HG03460 (cell line): Measurements from ENCODE around the gene FHL5.
"Not testable (repeated sequence)": the region's sequence is repeated elsewhere in the genome, so short reads cannot be mapped to it uniquely, and the experiment has no call there.

Experiments used
- ATAC-seq: cut with Tn5 transposase; IDR thresholded peaks from one replicate; pipeline ENCODE4 v1.9.1; 2021; ENCODE audit not compliant: unreplicated experiment

The FHL5 gene, protein sequence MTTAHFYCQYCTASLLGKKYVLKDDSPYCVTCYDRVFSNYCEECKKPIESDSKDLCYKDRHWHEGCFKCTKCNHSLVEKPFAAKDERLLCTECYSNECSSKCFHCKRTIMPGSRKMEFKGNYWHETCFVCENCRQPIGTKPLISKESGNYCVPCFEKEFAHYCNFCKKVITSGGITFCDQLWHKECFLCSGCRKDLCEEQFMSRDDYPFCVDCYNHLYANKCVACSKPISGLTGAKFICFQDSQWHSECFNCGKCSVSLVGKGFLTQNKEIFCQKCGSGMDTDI

DNA sequence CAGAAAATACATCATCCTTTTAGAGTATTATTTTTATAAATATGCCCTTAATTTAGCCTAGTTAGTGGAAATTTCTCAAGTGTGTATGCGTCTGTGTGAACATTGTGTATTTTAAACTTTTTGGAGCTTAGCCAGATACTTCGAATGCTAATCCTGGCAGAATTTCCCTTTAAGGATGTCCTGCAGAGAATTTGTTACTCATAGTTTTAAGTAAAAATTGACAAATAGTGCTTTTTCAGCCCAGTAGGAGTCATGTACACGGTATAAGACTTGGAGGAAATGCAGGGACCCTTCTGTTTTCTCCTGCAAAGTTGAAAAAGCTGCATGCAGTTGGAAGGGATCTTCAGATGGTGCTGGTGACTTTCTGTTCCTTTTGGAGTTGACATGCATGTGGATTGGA, at the start of gene FHL5:
Gene FHL5, plus strand, starts transcription at position 243 of the 400 bp plus-strand sequence. CDS start 40,486 bp downstream, outside the sequence.
- no peak for ATAC-seq

DNA sequence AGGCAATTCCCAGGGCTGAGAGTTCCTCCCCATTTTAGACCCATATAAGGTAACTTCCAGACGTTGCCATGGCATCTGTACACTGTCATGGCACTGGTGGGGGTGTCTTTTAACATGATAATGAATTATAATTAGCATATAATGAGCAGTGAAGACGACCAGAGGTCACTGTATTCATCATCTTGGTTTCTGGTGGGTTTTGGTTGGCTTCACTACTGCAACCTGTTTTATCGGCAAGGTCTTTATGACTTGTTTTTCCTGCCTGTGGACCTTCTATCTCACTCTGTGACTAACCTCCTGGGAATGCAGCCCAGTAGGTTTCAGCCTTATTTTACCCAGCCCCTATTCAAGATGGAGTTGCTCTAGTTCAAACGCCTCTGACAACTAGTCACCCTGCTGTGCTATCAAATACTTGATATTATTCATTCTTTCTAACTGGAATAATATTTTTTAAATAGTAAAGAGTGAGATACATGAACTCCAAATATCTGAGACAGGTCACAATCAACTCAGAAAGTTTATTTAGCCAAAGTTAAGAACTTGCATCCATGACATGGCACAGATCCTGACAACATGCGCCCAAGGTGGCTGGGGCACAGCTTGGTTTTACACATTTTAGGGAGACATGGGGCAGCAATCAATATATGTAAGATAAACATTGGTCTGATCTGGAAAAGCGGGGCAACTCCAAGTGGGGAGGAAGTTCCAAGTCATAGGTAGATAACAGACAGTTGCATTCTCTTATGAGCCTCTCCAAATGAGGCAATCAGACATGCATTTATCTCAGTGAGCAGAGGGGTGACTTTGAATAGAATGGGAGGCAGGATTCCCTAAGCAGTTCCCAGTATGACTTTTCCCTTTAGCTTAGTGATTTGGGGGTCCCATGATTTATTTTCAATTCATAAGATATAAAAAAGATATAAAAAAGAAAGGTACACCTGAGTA, 42.5 kb upstream of the FHL5 start:
- ATAC-seq = no peak

DNA sequence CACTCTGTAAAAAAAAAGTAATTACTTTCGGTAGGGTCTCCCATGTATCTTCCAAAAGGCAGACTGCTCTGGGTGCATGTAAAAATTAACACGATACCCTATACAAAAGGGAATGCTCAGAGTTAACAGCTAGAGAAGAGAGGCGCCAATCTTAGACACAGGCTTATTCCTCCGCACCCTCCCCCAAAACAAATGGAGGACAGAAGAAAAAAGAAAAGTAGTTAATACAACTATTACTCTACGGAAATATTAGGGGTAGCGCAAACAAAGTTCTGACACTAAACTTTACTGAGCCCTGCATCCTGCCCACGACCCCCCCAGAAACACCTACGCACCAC, 41.7 kb upstream of the FHL5 start:
- no peak for ATAC-seq

DNA sequence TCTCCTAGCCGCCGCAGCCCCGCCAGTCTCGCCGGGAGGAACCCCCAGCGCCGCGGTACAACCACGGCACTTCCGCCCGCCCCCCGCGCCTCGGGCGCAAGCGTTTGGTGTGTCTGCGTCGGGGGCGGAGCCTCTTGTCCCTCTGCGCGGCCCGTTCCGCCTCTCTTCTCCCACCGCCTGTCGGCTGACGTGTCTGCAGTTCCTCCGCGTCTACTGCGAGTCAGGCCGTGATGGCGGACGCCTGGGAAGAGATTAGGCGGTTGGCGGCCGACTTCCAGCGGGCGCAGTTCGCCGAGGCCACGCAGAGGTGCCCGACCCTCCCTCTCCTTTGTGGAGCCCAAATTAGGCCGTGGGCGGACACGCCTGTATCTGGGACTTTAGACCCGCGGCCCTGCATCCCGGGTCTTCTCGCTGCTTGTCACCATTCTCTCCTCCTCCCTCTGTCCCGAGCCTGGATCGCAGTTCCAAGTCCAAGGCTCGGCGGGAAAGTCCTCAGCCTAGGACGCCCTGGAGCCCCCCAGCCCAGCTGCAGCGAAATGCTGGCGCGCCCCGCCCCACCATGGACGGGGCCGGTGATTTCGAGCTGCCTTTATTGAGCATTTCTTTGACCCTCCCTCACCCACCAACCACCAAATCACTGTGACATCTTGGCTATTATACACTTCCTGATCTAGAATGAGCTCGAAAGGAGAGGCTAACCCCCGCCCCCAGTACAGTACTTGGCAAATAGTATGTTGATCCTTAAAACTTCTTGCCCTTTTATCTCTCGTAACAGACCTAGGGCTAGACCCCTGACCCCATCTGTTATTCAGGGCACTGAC, 41.1 kb upstream of the FHL5 start, which contains the start of gene UFL1:
Gene UFL1, plus strand, starts transcription at position 163 of the 821 bp plus-strand sequence. Its CDS starts 68 bp downstream, at position 231.
- peak; percentile 98 for ATAC-seq

DNA sequence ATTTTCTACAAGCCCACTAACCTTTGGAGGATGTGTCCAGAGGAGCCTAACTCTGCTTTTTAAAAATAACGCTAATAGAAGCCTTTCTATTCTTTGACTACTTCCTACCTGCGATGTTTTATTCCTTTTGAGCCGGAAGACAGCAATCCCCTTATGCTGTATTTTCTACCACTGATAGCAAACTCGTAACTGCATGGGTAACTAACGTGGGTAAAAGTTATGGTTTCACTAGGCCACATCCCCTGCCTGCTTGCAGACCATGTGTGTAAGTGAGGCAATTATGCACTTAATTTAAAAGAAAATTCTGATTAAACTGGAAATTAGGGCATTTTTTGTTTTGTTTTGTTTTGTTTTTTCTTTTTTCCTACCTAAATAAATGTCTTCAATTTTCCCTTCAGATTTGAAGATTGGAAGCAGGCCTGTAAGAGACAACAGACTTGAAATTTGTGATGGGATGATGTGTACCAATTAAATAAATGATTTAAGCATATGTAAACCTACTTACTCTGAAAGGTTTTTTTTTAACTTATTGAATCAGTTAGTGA, 40.4 kb upstream of the FHL5 start:
- ATAC-seq = peak; percentile 31

DNA sequence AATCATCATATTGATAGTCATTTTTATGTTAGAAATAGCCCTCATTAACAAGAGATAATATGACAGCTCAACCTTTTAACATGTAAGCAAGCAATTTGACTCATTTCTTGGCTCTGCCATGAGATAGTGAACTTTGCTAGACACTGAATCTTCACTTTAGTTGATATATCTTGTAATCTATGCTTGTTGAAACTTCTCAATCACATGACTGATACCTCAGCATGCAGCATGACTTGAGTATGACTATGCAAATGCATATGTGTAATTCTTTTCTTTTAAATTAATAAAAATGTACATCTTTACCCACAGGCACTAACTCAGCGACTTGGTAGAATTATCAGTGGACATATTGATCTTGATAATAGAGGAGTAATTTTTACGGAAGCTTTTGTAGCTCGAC, 34.7 kb upstream of the FHL5 start:
- ATAC-seq = no peak

DNA sequence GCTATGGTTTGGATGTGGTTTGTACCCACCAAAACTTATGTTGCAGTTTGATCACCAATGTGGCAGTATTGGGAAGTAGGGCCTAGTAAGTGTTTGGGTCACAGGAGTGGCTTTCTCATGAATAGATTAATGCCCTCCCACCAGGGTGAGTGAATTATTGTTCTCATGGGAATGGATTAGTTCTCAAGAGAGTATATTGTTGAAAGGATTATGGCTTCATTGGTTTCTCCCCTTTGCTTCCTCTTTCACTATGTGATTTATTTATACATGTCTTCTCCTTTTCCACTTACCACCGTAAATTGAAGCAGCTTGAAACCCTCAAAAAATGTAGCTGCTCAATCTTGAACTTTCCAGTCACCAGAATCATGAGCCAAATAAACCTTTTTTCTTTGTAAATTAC, 30.5 kb upstream of the FHL5 start:
- no peak for ATAC-seq

DNA sequence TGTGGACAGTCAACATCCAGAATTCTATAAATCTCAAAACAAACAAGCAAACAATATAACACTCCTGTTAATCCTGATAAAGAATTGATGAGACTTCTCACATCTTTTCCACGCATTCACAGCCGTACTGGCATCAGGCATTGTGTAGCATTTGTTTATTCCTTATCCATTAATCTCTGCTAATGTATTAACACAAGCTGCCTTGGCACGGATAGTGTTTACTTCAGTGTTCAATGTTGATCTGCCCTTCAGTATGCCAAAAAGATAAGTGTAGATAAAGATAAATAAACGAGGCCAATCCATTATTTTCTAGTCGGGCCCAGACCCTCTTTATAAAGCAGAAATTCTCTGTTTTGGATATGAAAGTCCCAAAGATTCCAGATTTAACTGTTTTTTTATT, 25.2 kb upstream of the FHL5 start:
- no peak for ATAC-seq

DNA sequence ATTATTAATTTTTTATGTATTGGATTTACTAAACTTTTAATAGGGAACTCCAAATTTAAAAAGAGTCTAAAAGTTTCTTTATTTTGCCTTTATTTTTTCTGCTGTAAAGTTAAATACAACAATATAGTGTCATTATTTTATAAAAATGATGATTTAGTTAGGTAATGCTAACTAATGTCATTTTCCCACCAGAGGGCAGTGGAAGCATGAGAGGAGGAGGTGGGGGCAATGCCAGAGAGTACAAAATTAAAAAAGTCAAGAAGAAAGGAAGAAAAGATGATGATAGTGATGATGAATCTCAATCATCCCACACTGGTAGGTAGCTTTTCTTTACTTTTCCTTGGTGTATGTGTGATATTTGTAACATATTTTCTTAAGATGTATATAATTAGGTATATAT, 20.2 kb upstream of the FHL5 start:
- no peak for ATAC-seq

DNA sequence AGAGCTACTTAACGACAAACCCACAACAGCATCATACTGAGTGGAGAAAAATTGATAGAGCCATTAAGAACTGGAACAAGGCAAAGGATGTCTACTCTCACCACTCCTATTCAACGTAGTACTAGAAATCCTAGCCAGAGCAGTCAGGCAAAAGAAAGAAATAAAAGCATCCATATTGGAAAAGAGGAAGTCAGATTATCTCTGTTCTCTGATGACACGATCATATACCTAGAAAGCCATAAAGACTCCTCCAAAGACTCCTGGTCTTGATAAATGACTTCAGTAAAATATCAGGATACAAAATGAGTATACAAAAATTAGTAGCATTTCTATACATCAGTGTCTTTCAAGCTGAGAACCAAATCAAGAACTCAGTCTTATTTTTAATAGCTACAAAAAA, 17.0 kb upstream of the FHL5 start:
- ATAC-seq = no peak

DNA sequence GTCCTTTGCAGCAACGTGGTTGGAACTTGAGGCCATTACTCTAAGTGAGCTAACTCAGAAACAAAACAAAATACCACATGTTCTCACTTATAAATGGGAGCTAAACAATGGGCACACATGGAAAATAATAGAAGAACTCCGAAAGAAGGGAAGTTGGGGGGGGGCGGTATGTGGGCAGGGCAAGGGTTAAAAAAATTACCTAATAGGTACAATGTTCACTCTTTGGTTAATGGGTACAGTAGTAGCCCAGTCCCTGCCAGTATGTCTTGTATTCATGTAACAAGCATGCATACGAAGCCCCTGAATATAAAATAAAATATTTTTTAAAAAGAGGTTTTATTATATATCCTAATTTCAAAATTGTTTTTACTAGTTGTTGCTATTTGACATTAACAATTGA, 15.3 kb upstream of the FHL5 start:
- ATAC-seq = no peak

DNA sequence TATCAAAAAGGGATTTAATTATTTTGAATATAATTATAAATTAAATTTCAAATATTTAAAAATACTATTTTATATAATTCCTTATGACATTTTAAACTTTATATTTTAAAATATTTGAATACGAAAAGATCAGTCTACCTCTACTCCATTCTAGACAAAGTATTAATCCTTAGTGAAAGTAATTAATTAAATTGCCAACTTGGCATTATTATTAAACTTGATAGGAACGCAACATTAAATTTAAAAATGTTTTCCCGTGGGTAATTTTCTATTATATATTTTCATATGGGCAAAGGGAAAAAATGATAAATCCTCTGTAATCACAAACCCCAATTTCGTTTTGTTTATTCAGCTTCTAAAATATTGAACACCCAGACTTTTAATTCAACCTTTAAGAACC, 8.4 kb upstream of the FHL5 start:
- no peak for ATAC-seq

DNA sequence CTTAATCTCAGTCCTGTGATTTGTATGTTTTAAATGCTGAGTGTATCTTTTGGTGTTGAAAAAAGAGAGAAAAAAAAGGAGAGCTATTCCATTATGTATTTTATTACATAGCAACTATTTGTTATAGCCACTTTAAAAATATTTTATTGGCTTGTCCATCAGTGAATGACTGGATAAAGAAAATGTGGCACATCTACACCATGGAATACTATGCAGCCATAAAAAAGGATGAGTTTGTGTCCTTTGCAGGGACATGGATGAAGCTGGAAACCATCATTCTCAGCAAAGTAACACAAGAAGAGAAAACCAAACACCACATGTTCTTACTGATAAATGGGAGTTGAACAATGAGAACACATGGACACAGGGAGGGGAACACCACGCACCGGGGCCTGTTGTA, 3.2 kb upstream of the FHL5 start:
- ATAC-seq = not testable (repeated sequence)

DNA sequence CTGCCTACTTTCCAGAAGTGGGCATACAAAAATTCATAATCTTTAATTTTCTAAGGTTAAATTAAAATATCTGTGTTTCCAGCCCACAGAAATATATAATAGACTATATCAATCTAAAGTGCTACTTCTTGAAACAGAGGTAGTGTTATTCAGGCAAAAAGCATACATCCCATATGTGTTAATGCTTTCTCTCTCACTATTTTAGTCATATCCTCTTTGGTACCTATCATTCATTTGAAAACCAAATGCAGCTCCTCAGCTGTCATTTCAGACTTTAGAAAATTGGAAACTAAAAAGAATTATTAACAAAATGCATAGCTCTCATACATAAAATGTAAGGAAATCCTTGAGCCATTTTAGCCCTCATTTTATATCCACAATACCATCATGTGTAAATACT, 925 bp downstream of the FHL5 start:
- no peak for ATAC-seq

DNA sequence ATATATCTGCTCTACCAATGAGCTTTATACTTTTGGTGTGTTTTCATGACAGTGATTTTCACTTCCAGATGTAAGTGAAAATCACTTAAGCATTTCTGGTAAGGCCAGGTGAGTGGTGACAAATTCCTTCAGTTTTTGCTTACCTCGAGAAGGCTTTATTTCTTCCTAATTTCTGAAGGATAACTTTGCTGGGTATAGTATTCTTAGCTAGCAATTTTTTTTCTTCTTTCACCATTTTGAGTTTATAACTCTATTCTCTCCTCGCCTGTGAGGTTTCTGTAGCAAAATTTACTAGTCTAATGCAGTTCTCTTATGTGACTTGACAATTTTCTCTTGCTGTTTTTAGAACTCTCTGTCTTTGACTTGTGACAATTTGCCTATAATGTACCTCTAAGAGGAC, 7.1 kb downstream of the FHL5 start:
- ATAC-seq = no peak

DNA sequence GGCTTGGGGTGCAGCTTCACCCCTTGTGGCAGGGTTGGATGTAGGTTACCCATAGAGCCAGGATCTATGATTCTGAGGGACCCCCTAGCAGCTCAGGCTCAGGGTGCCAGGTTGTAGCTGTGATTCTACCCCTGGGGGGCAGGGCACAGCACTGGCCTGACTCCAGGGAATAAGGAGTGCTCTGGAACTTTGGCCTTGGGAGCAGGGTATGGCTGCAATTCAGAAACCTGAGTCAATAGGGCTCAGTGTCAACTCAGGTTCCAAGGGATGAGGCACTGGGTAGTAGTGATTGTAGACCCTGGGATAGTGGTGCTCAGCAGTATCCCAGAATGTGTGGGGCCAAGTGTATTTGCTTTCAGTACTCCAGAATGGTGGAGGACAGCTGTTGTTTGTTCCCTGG, 8.6 kb downstream of the FHL5 start:
- no peak for ATAC-seq

DNA sequence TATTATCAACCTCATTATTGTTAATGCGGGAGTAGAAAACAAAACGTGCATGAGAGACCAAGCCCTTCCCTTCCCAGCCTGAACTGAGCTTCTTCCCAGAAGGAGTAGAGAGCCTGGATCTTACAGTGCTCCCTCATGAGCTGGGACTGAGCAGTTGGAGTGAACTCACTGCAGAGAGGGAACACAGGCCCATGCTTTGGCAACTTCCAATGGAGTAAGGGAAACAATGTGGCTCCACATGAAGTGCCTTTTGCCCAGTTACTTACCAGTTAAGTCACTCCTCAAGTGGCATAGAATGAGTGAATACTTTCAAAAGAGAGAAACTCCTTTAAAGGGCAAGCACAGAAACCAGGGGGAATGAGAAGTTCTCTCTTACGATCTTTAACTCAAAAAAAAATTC, 12.4 kb downstream of the FHL5 start:
- no peak for ATAC-seq

DNA sequence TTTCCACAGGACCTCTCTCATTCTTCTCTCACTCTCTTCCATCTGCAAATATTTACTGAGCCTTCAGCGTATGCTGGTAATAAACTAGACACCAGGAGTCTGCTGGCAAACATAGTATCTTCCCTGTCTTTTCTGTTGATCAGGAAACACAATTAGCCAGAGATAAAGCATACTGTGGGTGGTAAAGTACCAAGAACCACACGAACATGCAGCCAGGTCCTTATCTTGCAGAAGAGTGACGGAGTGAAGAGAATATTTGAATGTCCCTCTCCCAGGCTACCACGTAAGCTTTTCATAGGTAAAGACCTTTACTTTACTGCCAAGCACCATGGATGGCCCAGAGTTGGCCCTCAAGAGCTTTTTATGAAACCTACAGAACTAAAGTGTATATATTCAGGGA, 13.3 kb downstream of the FHL5 start:
- ATAC-seq = no peak

DNA sequence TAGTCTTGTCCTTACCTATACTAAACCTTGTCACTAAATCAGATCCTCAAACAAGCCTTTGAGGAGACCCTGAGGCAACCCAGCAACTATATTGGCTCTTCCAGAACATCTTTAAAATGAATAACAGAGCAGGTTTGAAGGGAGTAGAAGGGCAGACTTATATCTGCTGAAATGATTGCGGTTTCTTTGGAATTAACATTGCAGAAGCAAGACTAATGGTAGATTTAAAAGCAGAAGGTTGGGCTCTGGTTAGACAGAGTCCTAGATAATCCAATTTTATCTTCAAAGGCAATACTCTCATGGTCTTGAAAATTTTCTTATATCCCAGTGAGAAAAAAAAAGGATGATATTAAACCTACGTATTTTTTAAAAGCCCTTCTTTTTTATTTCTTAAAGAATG, 19.1 kb downstream of the FHL5 start:
- ATAC-seq = no peak

DNA sequence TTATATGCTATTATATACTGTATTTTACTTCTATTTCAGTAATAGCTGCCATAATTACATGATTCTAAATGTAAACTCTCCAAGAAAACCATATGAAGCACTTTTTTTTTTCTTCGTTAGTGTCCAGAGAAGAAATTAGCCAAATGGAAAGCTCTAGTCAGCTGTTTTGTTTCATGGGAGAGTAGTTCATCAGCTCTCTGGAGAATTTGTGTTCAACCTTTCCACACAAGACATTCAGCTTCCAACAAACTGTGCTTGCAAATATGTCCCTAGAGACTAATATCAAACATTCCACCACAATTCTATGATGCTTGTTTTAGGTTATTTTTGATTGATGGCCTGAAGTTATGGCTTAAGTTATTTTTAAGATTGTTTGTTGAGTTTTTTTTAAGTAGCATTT, 19.5 kb downstream of the FHL5 start:
- ATAC-seq = no peak

DNA sequence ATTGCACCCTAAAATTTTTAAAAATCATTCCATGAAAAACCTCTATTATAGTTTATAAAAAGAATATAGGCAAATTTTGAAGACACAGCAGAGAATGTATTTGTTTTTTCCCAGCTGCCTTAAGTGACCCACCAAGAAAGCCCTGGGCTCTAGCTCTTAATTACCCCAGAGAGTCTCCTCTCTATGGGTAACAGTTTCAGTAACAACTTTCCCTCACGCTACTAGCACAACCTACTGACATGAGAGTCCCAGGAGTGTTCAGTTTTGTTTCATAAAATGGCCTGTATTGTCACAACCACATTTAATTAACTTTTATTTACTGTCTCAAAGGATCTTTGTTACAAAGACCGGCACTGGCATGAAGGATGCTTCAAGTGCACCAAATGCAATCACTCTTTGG, 41.5 kb downstream of the FHL5 start:
- ATAC-seq = no peak
